ENCODE data around the gene PLCB4. TPM values are rescaled to one million over a fixed set of nuclear protein-coding genes. Genes with fewer than 3 reads are reported as not detected.

The PLCB4 gene
- total and polyA plus RNA-seq, 2 experiments from 2014 or later: 6.5 to 16.1 TPM

DNA sequence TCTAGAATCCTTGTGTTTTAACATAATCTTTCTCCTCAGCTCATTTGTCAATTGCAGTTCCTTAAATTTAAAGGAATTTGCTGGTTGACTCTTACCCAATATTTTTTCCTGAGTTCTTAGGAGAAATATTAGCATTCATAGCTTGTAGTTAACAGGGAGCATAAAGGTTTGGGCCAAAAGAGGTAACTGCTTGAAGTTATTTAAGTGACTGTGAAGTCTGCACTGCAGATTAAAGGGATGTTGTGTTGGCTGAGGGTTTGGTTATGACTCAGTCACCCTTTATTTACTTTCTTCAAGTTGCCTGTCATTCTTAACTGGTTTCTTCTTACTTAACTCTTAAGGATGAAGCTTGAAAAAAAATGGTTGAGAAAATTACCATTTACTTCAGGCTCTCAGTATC lies 225.2 kb downstream of the PLCB4 start:
- no peak overlapping the region for H3K4me3 ChIP-seq
- no peak overlapping the region for H3K27ac ChIP-seq (ENCODE audit: low read depth)
- ATAC-seq: no peak
- Mint-ChIP-seq H3K4me3 (no peak overlapping the region), H3K4me1 (no peaks in the 10 kb centered on the region), H3K9me3 (no peaks in the 10 kb centered on the region; the same call in 2 of the 3 replicates), H3K27ac (no peak overlapping the region), H3K27me3 (ENCODE audit: insufficient read depth, low read depth, poor library complexity) (no peaks in the 10 kb centered on the region), H3K36me3 (ENCODE audit: low read depth) (no peaks in the 10 kb centered on the region)
- no peak overlapping the region for H3K4me2 ChIP-seq
- no peaks in the 10 kb centered on the region for H3K27me3 ChIP-seq (ENCODE audit: insufficient read depth)
- DNase-seq (ENCODE audit: low spot score): no peak
- H2AFZ ChIP-seq: no peak overlapping the region
- no peak for TF ChIP-seq STAT1 (IDR thresholded peaks at IDR 0.05; ENCODE audit: unreplicated experiment)
- TF ChIP-seq NANOG (IDR thresholded peaks at IDR 0.05; ENCODE audit: borderline replicate concordance): no peak
- TF ChIP-seq, protein P1, sequence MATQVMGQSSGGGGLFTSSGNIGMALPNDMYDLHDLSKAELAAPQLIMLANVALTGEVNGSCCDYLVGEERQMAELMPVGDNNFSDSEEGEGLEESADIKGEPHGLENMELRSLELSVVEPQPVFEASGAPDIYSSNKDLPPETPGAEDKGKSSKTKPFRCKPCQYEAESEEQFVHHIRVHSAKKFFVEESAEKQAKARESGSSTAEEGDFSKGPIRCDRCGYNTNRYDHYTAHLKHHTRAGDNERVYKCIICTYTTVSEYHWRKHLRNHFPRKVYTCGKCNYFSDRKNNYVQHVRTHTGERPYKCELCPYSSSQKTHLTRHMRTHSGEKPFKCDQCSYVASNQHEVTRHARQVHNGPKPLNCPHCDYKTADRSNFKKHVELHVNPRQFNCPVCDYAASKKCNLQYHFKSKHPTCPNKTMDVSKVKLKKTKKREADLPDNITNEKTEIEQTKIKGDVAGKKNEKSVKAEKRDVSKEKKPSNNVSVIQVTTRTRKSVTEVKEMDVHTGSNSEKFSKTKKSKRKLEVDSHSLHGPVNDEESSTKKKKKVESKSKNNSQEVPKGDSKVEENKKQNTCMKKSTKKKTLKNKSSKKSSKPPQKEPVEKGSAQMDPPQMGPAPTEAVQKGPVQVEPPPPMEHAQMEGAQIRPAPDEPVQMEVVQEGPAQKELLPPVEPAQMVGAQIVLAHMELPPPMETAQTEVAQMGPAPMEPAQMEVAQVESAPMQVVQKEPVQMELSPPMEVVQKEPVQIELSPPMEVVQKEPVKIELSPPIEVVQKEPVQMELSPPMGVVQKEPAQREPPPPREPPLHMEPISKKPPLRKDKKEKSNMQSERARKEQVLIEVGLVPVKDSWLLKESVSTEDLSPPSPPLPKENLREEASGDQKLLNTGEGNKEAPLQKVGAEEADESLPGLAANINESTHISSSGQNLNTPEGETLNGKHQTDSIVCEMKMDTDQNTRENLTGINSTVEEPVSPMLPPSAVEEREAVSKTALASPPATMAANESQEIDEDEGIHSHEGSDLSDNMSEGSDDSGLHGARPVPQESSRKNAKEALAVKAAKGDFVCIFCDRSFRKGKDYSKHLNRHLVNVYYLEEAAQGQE (IDR thresholded peaks at IDR 0.05; ENCODE audit: unreplicated experiment): no peak
- no peak for TF ChIP-seq JUNB (IDR thresholded peaks at IDR 0.05; ENCODE audit: unreplicated experiment)
- no peak for TF ChIP-seq EZH2 (IDR thresholded peaks at IDR 0.05; ENCODE audit: low read depth, unreplicated experiment)
- no peak for TF ChIP-seq ZNF114 (CRISPR knock-in tag; IDR thresholded peaks at IDR 0.05)
- TF ChIP-seq, protein P2, sequence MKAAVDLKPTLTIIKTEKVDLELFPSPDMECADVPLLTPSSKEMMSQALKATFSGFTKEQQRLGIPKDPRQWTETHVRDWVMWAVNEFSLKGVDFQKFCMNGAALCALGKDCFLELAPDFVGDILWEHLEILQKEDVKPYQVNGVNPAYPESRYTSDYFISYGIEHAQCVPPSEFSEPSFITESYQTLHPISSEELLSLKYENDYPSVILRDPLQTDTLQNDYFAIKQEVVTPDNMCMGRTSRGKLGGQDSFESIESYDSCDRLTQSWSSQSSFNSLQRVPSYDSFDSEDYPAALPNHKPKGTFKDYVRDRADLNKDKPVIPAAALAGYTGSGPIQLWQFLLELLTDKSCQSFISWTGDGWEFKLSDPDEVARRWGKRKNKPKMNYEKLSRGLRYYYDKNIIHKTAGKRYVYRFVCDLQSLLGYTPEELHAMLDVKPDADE (IDR thresholded peaks at IDR 0.05): no peak
- TF ChIP-seq, protein P3, sequence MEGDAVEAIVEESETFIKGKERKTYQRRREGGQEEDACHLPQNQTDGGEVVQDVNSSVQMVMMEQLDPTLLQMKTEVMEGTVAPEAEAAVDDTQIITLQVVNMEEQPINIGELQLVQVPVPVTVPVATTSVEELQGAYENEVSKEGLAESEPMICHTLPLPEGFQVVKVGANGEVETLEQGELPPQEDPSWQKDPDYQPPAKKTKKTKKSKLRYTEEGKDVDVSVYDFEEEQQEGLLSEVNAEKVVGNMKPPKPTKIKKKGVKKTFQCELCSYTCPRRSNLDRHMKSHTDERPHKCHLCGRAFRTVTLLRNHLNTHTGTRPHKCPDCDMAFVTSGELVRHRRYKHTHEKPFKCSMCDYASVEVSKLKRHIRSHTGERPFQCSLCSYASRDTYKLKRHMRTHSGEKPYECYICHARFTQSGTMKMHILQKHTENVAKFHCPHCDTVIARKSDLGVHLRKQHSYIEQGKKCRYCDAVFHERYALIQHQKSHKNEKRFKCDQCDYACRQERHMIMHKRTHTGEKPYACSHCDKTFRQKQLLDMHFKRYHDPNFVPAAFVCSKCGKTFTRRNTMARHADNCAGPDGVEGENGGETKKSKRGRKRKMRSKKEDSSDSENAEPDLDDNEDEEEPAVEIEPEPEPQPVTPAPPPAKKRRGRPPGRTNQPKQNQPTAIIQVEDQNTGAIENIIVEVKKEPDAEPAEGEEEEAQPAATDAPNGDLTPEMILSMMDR (conservative IDR thresholded peaks at IDR 0.05; ENCODE audit: low read depth in 2 of 2): no peak
- TF ChIP-seq ZNF331 (CRISPR knock-in tag; IDR thresholded peaks at IDR 0.05; ENCODE audit: low read depth): no peak
- TF ChIP-seq POLR2AphosphoS5 (IDR thresholded peaks at IDR 0.05; ENCODE audit: low read depth): no peak
- TF ChIP-seq, protein P4, sequence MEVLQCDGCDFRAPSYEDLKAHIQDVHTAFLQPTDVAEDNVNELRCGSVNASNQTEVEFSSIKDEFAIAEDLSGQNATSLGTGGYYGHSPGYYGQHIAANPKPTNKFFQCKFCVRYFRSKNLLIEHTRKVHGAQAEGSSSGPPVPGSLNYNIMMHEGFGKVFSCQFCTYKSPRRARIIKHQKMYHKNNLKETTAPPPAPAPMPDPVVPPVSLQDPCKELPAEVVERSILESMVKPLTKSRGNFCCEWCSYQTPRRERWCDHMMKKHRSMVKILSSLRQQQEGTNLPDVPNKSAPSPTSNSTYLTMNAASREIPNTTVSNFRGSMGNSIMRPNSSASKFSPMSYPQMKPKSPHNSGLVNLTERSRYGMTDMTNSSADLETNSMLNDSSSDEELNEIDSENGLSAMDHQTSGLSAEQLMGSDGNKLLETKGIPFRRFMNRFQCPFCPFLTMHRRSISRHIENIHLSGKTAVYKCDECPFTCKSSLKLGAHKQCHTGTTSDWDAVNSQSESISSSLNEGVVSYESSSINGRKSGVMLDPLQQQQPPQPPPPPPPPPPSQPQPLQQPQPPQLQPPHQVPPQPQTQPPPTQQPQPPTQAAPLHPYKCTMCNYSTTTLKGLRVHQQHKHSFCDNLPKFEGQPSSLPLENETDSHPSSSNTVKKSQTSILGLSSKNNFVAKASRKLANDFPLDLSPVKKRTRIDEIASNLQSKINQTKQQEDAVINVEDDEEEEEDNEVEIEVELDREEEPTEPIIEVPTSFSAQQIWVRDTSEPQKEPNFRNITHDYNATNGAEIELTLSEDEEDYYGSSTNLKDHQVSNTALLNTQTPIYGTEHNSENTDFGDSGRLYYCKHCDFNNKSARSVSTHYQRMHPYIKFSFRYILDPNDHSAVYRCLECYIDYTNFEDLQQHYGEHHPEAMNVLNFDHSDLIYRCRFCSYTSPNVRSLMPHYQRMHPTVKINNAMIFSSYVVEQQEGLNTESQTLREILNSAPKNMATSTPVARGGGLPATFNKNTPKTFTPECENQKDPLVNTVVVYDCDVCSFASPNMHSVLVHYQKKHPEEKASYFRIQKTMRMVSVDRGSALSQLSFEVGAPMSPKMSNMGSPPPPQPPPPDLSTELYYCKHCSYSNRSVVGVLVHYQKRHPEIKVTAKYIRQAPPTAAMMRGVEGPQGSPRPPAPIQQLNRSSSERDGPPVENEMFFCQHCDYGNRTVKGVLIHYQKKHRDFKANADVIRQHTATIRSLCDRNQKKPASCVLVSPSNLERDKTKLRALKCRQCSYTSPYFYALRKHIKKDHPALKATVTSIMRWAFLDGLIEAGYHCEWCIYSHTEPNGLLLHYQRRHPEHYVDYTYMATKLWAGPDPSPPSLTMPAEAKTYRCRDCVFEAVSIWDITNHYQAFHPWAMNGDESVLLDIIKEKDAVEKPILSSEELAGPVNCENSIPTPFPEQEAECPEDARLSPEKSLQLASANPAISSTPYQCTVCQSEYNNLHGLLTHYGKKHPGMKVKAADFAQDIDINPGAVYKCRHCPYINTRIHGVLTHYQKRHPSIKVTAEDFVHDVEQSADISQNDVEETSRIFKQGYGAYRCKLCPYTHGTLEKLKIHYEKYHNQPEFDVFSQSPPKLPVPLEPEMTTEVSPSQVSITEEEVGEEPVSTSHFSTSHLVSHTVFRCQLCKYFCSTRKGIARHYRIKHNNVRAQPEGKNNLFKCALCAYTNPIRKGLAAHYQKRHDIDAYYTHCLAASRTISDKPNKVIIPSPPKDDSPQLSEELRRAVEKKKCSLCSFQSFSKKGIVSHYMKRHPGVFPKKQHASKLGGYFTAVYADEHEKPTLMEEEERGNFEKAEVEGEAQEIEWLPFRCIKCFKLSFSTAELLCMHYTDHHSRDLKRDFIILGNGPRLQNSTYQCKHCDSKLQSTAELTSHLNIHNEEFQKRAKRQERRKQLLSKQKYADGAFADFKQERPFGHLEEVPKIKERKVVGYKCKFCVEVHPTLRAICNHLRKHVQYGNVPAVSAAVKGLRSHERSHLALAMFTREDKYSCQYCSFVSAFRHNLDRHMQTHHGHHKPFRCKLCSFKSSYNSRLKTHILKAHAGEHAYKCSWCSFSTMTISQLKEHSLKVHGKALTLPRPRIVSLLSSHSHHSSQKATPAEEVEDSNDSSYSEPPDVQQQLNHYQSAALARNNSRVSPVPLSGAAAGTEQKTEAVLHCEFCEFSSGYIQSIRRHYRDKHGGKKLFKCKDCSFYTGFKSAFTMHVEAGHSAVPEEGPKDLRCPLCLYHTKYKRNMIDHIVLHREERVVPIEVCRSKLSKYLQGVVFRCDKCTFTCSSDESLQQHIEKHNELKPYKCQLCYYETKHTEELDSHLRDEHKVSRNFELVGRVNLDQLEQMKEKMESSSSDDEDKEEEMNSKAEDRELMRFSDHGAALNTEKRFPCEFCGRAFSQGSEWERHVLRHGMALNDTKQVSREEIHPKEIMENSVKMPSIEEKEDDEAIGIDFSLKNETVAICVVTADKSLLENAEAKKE (CRISPR knock-in tag; IDR thresholded peaks at IDR 0.05): no peak
- no peak for TF ChIP-seq CREB1 (CRISPR knock-in tag; IDR thresholded peaks at IDR 0.05; ENCODE audit: low read depth)
- no peak for TF ChIP-seq EZH2phosphoT487 (IDR thresholded peaks at IDR 0.05; ENCODE audit: unreplicated experiment)
- no peaks in the 10 kb centered on the region for H3K79me2 ChIP-seq (replicated peaks; ENCODE audit: insufficient read depth)
- no peaks in the 10 kb centered on the region for H3K9me2 ChIP-seq (ENCODE audit: insufficient read depth)
- no peaks in the 10 kb centered on the region for H3F3A ChIP-seq (replicated peaks; ENCODE audit: low read depth)
- no peaks in the 10 kb centered on the region for H3K36me3 ChIP-seq (ENCODE audit: insufficient read depth)
- no peaks in the 10 kb centered on the region for H4K20me1 ChIP-seq (replicated peaks; ENCODE audit: insufficient read depth)
- no peaks in the 10 kb centered on the region for H3K4me1 ChIP-seq (ENCODE audit: insufficient read depth)

Data from GM23338 (cell line).